GM19351 (cell line): ENCODE measurements around the gene CHST13.

ENCODE experiments used
- ATAC-seq: cut with Tn5 transposase; IDR thresholded peaks from one replicate; pipeline ENCODE4 v1.9.1; 2021; ENCODE audit warnings: mild to moderate bottlenecking, moderate library complexity; ENCODE audit not compliant: unreplicated experiment

CHST13 gene

DNA sequence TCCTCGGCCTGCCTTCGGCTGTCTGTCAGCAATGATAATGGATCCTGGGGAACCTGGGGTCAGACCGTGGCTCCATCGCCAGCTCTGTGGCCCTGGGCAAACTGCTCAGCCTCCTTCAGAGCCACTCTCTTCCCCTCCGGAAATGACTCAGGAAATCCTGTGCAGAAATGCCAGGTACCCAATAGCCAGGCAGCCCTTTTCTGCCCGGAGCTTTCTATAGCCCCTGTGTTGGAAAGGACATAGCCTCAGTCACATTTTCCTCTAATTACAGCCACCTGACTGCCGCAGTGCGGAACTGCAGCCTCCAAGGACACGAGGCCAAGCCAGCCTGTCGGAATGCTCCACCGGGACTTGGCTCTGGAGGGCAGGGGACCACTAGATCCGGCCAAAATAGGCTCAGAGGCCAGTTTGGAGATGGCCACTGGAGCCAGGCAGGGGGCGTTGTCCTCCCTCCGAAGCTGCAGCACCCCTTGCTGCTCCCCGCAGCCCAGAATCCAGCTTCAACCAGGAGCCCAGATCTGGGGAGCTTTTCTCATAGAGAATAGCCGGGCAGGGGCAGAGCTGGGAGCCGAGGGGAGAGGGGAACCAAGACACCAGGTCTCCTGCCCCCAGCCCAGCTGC is 36.7 kb upstream of the CHST13 start:
- ATAC-seq = no peak

DNA sequence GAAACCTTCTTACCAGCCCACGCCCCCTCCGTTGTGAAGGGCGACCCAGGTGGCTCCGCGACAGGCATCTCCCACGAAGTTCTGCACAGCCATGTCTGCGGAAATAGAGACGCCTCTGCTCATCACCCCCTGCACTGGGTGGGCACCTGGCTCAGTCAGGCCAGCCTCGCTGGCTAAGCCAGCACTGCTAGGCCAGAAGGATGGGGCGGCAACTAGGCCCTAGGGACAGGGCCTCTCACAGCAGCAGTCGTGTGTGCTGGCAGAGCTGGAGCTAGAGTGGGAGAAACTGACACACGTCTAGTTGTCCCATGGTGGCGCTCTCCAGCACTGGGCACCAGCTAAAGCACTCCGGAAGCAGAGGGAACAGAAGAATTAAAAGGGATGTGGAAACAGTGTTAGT is 35.8 kb upstream of the CHST13 start:
- ATAC-seq = no peak

GRCh38 chr3:126488886-126489569 is 34.9 kb upstream of the CHST13 start:
- ATAC-seq = no peak

GRCh38 chr3:126490619-126491018 is 33.3 kb upstream of the CHST13 start:
- no peak for ATAC-seq

- ATAC-seq = no peak
These were observed 32.5 kb upstream of the CHST13 start for GRCh38 chr3:126491221-126492013.

GRCh38 chr3:126493051-126493450 is 30.9 kb upstream of the CHST13 start:
- ATAC-seq = no peak

- ATAC-seq = no peak
These were observed 30.2 kb upstream of the CHST13 start for GRCh38 chr3:126493739-126494138.

GRCh38 chr3:126494204-126494969 is 29.6 kb upstream of the CHST13 start:
- no peak for ATAC-seq

DNA sequence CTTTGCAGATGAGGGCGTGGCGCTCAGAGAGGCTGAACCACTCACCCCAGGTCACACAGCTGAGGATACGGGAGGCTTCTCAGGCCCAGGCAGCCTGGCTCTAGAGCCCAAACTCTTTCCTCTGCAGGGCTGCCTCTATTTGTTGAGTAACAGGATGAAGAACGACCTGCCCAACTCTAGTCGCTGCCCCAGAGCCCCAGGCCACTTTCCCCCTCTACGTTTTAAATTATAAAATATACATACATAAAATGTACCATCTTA is 29.1 kb upstream of the CHST13 start:
- no peak for ATAC-seq

DNA sequence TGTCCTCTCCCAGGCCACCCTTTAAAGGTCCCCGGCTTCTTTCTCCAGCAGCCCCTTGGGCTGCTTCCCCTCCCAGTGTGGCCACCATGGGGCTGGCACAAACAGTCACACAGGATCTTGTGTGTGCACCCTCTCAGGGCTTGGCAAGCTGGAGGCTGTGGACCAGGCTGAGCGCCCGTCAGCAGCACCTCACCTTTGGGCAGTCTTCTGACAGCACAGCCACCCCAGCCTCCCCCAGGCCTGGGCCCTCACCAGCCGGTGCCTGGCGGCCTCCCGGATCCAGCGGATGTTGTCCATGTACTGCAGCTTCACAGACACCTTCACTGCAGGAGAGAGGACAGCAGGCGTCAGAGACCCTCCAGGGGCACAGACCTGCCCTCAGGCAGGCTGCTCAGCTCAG is 28.2 kb upstream of the CHST13 start:
- no peak for ATAC-seq

DNA sequence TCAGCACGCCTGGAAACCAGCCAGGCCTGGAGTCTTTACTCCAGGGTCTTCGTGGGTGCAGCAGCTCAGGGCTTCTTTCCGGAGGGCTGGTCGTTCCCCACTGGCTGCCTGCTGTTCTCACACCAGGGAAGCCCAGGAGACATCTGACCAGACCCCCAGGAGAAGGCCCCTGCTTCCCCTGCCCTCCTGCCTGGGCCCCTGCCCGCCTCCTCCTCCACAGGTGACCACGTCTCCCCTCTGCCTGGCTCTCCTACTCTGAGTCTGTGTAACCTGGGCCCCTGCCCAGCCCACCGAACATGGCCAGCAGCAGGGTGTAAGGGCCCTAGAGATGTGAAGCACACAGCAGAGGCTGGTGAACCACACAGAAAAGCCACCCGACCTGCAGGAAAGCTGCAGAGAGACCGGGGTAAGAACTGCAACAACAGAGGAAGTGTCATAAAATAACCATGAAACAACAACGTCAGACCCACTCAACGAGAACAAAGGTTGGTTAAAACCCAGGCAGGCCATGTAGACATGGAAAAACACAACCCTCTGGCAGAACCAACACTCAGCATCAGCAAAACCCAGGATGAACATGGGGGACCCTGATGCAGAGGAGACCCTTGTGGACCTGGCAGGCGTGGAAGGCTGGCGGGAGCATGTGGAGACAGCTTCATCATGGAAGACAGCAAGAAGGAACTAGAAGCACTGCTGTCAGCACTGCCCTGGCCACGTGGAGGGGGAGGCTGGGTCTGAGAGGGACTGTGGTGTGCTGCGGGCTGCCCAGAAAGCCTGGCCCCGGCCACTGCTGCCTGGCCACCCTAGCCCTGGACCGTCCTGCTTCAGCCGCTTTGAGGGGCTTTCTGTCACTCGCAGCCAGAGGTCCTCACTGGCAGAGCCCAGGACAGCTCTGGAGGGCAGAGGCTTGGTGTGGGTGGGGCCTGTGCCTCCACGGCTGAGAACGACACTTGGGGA is 26.8 kb upstream of the CHST13 start:
- ATAC-seq = no peak

- no peak for ATAC-seq
These were observed 26.0 kb upstream of the CHST13 start for GRCh38 chr3:126497956-126498355.

- ATAC-seq = no peak
These were observed 25.5 kb upstream of the CHST13 start for GRCh38 chr3:126498461-126498860.

DNA sequence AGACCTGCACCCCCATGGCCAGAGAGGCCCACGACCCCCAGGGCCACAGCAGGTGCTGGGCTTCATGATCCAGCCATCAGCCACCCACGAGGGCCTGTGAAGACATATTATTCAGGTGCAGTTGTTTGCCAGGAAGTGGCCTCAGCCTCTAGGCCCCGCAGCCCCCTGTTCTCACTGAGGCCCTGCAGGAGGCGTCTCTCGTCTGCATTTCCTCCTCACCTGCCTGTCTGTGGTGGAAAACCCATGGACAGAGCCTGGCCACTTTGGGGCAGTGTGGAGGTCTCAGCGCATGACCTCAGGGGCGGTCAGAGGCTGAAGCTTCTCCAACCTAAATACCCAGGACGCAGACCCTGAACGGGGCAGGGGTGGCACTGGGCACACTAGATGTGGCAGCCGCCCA is 25.0 kb upstream of the CHST13 start:
- ATAC-seq = no peak

DNA sequence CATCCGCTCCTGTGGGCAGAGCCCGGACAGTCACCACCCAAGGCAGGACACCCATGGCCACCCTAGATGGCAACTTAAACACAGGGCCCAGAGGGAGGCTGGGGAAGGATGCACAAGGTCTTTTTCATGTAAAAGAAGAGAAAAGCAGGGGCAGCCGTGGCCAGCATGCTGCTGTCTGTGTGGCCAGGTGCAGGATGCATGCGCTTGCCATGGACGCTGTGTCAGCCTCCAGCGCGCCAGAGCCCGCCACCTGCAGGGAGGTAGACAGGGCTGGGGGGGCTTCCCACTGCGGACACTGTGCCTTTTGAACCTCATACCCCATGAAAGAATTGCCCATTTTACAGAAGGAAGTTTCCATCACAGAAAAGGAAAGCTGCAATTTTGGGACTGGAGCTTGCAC is 24.6 kb upstream of the CHST13 start:
- no peak for ATAC-seq

- no peak for ATAC-seq
These were observed 23.9 kb upstream of the CHST13 start for GRCh38 chr3:126500016-126500415.

DNA sequence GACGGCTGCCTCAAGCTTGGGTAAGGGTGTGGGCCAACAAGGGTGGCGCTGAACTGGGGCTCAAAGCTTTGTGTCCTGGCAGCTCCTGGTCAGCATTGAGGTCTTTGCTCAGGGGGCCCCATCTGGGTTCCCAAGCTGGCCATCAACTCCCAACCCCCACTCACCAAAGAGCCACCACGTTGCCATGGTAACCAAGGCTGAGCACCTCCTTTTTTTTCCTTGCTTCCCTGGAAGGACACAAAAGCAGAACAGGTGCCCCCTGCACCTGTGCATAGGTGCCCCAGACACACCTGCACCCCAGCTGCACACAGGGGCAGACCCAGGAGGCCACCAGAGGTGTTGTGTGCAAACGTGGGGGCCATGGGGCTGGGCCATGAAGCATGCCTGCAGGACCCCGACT is 22.9 kb upstream of the CHST13 start:
- no peak for ATAC-seq

DNA sequence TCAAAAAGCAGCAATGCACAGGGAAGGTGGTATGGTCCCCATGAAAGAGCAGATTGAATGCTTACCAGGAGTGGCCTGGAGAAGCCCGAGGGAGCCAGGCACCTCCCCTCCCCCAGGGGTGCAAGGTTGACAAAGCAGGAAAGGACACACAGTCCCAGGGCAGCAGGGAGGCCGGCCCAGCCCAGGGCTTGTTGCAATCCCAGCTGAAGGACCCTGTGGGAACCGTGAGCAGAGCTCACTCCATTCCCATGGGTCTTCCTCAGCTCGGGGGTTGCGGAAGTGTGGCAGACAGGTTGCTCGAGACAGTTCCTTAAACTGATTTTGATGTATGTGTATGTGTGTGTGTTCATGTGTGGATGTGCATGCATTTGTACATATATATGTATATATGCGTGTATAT is 22.2 kb upstream of the CHST13 start:
- ATAC-seq = no peak

DNA sequence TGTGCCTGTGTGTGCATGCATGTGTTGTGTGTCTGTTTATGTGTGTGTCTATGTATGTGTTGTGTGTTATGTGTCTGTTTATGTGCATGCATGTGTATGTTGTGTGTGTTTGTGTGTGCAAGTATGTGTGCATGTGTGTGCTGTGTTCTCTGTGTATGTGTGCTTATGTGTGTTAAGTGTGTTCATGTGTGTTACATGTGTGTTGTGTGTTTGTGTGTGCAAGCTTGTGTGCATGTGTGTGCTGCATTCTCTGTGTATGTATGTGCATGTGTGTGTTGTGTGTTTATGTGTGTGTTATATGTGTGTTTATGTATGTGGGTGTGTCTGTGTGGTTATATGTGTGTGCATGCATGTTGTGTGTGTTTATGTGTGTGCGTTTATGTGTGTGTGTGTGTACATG is 21.3 kb upstream of the CHST13 start:
- no peak for ATAC-seq

- no peak for ATAC-seq
These were observed 20.3 kb upstream of the CHST13 start for GRCh38 chr3:126503701-126504100.

DNA sequence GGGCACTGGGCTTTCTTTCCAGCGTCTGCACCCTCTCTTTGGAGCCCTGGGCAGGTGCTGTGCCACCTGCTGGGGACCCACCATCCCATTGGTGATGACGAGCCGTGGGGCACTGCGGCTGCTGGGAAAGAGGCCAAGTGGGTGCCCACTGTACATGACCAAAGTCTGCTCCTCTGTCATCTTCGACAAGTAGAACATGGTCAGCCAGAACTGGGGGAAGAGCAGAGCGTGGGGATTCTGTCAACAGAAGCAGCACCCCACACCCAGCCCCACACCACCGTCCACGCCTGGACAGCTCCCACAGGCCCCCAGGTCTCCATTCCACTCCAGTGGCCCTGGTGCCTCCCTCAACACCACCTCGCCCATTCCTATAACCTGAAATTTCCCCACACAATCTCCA is 16.1 kb upstream of the CHST13 start:
- ATAC-seq = no peak
